ENCODE data around the gene SPACDR.

SPACDR gene

DNA sequence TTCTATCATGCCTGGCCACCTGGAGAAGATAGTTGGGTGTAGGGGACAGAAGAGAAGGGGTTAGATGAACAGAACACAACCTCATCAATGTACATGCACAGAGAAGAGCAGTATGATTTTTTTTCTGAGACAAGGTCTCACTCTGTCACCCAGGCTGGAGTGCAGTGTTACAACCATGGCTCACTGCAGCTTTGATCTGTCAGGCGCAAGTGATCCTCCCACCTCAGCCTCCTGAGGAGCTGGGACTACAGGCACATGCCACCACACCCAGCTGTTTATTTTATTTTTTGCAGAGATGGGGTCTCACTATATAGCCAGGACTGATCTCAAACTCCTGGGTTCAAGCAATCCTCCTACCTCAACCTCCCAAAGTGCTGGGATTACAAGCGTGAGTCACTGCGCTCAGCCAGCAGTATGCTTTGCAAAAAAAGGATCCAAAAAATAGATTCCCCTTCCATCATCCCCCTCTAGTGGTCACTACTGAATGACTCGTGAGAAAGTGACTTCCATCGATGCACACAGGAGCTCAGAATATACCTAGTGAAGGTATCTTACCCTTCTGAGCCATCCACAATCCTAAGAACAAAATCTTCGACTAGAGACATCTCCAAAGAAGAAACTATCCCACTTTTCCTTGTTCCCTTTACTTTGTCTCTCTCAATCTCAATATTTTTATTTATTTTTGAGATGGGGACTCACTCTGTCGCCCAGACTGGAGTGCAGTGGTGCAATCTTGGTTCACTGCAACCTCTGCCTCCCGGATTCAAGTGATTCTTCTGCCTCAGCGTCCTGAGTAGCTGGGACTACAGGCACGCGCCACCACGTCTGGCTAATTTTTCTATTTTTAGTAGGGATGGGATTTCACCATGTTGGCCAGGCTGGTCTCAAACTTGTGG is 56.5 kb downstream of the SPACDR start:
- peak; percentile 51 for DNase-seq

DNA sequence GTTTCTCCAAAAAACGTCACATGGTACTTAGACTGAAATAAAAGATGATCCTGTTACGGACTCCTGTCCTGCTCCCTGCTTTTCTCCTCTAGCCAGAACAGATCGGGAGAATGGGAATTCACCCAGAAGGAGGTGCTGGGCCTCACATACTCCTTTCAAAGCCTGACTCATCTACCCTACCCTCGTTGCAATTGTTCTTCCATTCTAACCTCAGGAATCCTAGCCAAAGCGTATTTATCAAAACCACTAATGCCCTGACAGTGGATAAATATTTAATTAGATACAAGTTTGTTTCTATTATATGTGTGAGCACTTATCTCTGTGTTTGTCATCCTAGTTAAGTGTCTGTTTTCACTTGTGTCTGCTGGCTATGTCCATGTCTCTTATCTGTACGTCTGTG is 57.3 kb downstream of the SPACDR start:
- DNase-seq: peak; percentile 72

Measured in NCI-H2029 (cell line).